NCI-H1417 treated with DMSO at 0.1 percent for 48 hours (cell line): ENCODE results near the gene CCDC57.

ENCODE experiments used
- DNase-seq: peaks from one replicate; lab custom pipeline; 2025; lab: John Stamatoyannopoulos, UW

CCDC57 gene

DNA sequence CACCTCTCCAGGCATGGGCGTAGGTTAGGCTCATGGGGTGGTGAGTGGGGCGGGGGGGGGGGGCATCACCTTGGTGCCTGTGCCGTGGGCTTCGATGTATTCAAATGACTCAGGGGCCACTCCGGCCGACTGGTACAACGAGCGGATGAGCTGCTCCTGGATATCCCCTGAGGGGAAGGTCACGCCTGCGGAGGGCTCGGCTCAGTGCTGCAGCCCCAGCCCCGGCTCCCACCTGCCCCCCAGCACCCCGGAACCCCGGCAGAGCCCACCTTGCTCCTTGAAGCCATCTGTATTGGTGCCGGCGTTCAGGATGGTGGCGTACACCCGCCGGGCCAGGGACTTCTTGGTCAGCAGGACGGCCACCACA, 120.0 kb downstream of the CCDC57 start:
- DNase-seq: no peak

GRCh38 chr17:82092094-82092586, 120.5 kb downstream of the CCDC57 start:
- DNase-seq: no peak

DNA sequence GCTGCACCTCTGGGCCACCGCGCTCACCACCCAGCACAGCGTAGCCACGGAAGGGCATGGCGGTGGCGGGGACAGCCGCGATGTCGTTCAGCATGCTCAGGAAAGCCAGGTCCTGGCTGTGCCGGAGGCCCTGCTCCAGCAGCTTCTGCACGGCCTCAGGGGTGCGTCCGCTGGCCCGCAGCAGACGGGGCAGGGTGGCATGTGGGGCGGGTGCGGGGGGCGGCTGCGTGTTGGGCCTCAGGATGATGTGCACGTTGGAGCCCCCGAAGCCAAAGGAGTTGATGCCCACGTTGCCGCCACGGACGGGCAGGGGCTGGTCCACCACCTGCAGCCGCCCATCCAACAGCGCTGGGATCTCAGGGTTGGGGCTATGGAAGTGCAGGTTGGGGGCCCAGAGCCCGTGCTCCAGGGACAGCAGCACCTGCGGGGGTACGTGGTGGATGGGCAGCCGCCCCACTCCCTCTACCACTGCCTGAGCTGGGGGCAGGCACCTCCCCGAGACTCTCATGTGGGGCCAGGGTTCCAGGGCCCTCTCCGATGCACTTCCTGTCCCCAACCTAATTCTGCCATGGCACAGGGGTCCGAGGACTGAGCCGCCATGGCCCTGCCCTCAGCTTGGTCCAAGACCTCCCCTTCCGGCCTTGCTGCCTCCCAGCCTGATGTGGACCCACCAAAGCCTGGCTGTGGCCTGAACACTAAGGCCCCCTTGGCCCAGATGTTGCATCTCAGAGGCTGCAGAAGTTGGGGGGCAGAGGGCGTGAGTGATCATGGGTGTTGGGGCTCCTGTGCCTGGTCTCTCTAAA, 121.2 kb downstream of the CCDC57 start:
- no peak for DNase-seq

GRCh38 chr17:82090549-82091263, 121.9 kb downstream of the CCDC57 start:
- no peak for DNase-seq

DNA sequence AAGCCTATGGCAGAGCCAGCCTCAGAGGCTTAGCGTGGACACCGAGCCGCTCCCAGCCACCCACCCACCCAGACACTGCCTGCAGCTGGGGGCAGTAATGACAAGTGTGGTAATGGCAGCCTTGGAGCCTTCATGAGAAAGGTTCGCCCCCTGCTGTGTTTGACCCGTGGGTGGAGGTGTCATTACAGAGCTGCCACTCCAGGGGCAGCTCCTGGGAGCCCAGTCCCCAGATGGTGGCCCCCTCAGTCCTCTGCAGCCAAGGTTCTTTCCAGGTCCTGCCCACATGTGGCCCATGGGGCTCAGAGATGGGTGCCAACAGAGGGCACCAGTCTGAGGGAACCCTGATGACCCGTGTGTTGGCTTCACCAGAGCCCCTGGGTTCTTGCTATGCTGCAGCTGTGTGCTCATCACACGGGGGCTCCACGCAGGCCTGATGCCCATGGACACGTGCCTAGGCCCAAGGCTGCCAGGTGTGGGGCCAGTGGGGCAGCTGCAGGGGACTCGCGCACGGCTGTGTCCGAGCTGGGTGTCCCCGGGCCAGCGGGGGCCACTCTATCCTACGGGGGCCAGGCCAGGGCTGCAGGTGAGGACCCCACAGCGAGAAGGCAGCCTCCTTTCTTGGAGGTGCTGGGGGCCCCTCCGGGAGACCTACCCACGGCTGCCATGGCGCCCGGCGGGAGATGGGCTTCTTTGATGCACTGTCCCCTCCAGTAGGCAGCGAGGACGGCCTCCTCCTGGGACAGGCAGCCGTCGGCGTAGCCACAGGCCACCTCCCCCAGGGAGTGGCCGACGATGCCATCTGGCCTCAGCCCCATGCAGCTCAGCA, 122.7 kb downstream of the CCDC57 start:
- DNase-seq: no peak

- DNase-seq: no peak
These were observed 123.6 kb downstream of the CCDC57 start for GRCh38 chr17:82088838-82089722.

GRCh38 chr17:82087961-82088837, 124.4 kb downstream of the CCDC57 start:
- DNase-seq: no peak

GRCh38 chr17:82086941-82087906, 125.4 kb downstream of the CCDC57 start:
- DNase-seq: no peak

DNA sequence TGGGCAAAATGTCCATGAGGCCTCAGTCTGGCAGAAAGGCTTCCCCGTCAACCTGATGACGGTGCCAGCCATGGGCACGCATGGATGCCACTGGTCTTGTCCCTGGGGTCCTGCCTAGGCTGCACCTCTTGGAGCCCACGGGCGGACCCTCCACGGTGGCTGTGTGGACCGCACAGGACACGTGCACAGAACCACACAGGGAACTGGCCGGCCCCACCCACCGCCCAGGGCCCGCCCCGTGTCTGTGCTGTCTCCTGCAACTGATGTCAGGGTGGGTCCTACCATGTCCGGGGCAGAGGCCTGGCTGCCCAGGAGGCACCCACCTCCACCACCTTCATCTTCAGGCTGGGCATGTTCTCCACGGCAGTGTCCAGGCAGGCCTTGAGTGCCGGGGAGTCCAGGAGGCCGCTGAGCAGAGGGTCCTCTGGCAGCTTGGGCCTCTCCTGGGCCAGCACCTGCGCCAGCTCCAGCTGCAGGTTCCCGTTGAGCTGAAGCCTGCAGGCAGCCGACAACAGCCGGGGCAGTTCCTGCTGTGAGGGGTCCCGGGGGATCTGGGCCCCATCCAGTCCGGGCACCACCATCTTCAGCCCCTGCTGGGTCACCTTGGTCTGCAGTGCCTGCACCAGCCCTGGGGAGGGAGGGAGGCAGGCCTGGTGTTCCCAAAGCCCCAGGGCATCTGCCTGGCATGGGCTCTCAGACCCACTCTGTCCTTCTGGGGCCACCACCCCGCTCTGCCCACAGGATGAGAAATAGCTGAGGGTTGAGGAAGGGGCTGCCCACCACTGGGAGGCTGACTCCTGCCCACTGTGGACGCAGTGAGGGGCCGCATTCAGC, 126.5 kb downstream of the CCDC57 start:
- no peak for DNase-seq

- DNase-seq: no peak
These were observed 127.4 kb downstream of the CCDC57 start for GRCh38 chr17:82085031-82085861.

GRCh38 chr17:82084373-82085030, 128.1 kb downstream of the CCDC57 start:
- DNase-seq: no peak

GRCh38 chr17:82083533-82084359, 128.9 kb downstream of the CCDC57 start:
- DNase-seq: no peak

DNA sequence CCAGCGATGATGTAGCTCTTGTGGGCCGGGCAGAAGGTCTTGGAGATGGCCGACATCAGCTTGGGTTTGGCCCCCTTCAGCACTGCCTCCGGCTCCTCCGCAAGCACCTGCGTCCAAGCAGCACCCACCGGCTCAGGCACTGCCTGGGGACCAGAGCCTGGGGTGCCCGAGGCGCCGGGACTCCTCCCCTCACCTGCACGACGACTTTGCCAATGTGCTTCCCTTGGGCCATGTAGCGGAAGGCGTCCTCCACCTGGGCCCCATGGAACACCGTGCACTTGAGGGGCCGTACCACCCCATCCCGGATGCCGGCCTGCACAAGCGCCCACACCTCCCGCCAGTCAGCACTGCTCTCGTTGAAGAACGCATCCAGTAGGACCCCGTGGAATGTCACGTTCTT, 129.6 kb downstream of the CCDC57 start:
- no peak for DNase-seq

DNA sequence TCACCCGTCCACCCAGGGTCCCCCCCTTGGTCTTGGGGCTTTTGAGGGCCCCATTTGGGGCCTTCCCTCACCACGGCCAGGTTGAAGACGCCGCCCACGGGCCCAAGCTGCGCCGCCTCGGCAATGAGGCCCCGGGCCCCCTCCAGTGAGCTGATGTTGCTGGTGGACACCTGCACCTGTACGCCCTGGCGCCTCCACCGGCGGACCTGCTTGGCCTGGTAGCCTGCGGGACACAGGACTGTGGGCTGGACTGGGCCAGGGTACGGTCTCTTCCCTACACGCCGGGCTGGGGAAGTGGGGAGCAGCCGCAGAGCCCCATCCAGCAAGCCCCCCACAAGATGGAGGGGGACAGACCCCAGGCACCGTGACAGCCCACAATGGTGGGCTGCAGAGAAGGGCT, 130.2 kb downstream of the CCDC57 start:
- DNase-seq: no peak

DNA sequence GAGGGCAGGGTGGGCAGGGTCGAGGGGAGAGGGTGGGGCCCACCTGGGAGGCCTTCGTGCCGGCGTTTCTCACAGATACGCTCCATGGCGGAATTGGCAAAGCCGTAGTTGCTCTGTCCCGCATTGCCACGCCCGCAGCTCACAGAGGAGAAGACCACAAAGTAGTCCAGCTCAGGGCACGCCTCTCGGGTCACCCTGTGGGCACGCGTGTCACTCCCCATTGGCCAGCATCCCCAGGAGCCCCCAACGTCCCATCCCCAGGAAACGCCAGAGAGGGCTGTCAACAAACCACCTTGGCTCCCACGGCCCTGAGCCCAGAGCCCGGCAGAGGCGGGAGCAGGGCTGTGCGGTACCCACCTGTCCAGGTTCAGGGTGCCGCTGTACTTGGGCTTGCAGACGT, 130.7 kb downstream of the CCDC57 start:
- no peak for DNase-seq

DNA sequence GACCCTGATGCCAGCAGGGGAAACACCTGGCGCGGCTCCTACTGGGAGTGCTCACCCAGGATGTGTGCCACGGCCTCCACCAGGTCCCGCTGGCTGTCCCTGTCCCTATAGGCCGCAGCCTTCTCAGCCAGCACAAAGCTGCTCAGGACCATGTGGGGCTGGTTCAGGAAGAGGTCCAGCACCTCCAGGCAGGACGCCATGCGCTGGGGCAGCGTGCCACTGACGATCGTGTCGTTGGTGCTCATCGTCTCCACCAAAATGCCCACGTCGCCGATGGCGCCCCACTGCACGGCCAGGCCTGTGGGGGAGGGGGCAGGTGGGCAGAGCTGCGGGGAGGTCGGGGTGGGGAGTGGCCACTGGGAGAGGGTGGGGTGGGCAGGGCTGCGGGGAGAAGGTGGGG, 131.1 kb downstream of the CCDC57 start:
- DNase-seq: no peak
